GM12878 (cell line): ENCODE data around the gene RYR2.

Experiments used
- BCL11A ChIP-seq: IDR thresholded peaks from 2 replicates; pipeline ENCODE4 v1.6.1; 2011; ENCODE audit warnings: low read depth, low read length
- BCLAF1 ChIP-seq: fragments of 450-650 bp; IDR thresholded peaks from 2 replicates; pipeline ENCODE4 v1.6.1; 2017; ENCODE audit warnings: antibody characterized with exemption, mild to moderate bottlenecking, moderate library complexity
- CTCF ChIP-seq, 3 experiments: IDR thresholded peaks in 2 of 3; conservative IDR thresholded peaks in 1 of 3; 2 replicates each; pipeline ENCODE4 v1.5.1; 2011; ENCODE audit warnings: low read depth in 3 of 3, low read length in 3 of 3, mild to moderate bottlenecking in 3 of 3, control low read depth in 2 of 3, moderate library complexity in 2 of 3, inconsistent platforms in 1 of 3, mixed read lengths in 1 of 3; ENCODE audit not compliant: control insufficient read depth in 2 of 3, insufficient read depth in 1 of 3; ENCODE audit errors: extremely low read depth in 1 of 3
- ETV6 ChIP-seq, 2 experiments: fragments of 450-650 bp in 1 of 2; IDR thresholded peaks in 1 of 2; conservative IDR thresholded peaks in 1 of 2; 2 replicates each; pipeline ENCODE4 v1.6.1; 2014; ENCODE audit warnings: antibody characterized with exemption in 1 of 2, borderline replicate concordance in 1 of 2, low read depth in 1 of 2, mild to moderate bottlenecking in 1 of 2, moderate library complexity in 1 of 2
- FOS ChIP-seq: IDR thresholded peaks from 3 replicates; pipeline ENCODE4 v1.6.1; 2011; ENCODE audit warnings: borderline replicate concordance; ENCODE audit not compliant: insufficient read length; ENCODE audit errors: extremely low read depth
- FOXK2 ChIP-seq: fragments of 450-650 bp; IDR thresholded peaks from 2 replicates; pipeline ENCODE4 v1.6.1; 2017; ENCODE audit warnings: mild to moderate bottlenecking, moderate library complexity
- JUND ChIP-seq: IDR thresholded peaks from 2 replicates; pipeline ENCODE4 v1.6.1; 2012; ENCODE audit warnings: low read depth, mild to moderate bottlenecking, low read length, improper control_type of control experiment, moderate library complexity
- MYB ChIP-seq: fragments of 150-350 bp; IDR thresholded peaks from 2 replicates; pipeline ENCODE4 v1.6.1; 2014; ENCODE audit warnings: mild to moderate bottlenecking, low read depth, low read length, borderline replicate concordance
- PAX8 ChIP-seq: fragments of 450-650 bp; IDR thresholded peaks from 2 replicates; pipeline ENCODE4 v1.6.1; 2017; ENCODE audit warnings: mild to moderate bottlenecking, moderate library complexity
- POLR2A ChIP-seq: IDR thresholded peaks from 2 replicates; pipeline ENCODE4 v1.6.1; 2011; ENCODE audit warnings: low read depth, mild to moderate bottlenecking, low read length
- RFX5 ChIP-seq: IDR thresholded peaks from 2 replicates; pipeline ENCODE4 v1.6.1; 2011; ENCODE audit warnings: low read depth, low read length, improper control_type of control experiment
- SIN3A ChIP-seq: IDR thresholded peaks from 2 replicates; pipeline ENCODE4 v1.6.1; 2012; ENCODE audit warnings: low read depth, low read length, improper control_type of control experiment
- SMAD1 ChIP-seq: fragments of 450-650 bp; IDR thresholded peaks from 2 replicates; pipeline ENCODE4 v1.6.1; 2018; ENCODE audit warnings: mild to moderate bottlenecking, low read depth; ENCODE audit not compliant: partially characterized antibody
- TCF7 ChIP-seq: IDR thresholded peaks from 2 replicates; pipeline ENCODE4 v1.6.1; 2014; ENCODE audit warnings: antibody characterized with exemption, borderline replicate concordance

- TF ChIP-seq ETV6 (conservative IDR thresholded peaks at IDR 0.05 in 1 of 2, IDR thresholded peaks at IDR 0.05 in 1 of 2; ENCODE audit: borderline replicate concordance in 1 of 2, low read depth in 1 of 2) (no peak), JUND (no peak), RFX5 (no peak), CTCF (IDR thresholded peaks at IDR 0.05 in 2 of 3, conservative IDR thresholded peaks at IDR 0.05 in 1 of 3; ENCODE audit: control insufficient read depth in 2 of 3, extremely low read depth in 1 of 3, insufficient read depth in 1 of 3, low read depth in 3 of 3, low read length in 3 of 3) (no peak), SIN3A (no peak), FOXK2 (no peak), TCF7 (no peak), SMAD1 (no peak), FOS (no peak), POLR2A (no peak), BCL11A (no peak), BCLAF1 (no peak), MYB (no peak), PAX8 (no peak)
Observed at GRCh38 chr1:237300642-237301041, 258.7 kb downstream of the RYR2 start.
